Colonic mucosa (tissue), 4 donors: ENCODE results near the gene BARX1. TPM values are rescaled to one million over a fixed set of nuclear protein-coding genes. Genes with fewer than 3 reads are reported as not detected.

Experiments used
- DNase-seq: peaks from one replicate; pipeline ENCODE4 v3.0.0-alpha.2; 2020
- H3K27ac ChIP-seq: fragments of 200-600 bp; one replicate; pipeline ENCODE4 v1.8.0; 2021
- H3K27me3 ChIP-seq: fragments of 200-600 bp; one replicate; pipeline ENCODE4 v1.8.0; 2021
- H3K36me3 ChIP-seq: fragments of 200-600 bp; one replicate; pipeline ENCODE4 v1.8.0; 2021
- H3K4me1 ChIP-seq: fragments of 200-600 bp; one replicate; pipeline ENCODE4 v1.8.0; 2021; ENCODE audit warnings: mild to moderate bottlenecking
- H3K4me3 ChIP-seq: fragments of 200-600 bp; one replicate; pipeline ENCODE4 v1.8.0; 2021
- H3K9ac ChIP-seq, 2 donors: one replicate each; pipeline ENCODE4 v1.7.0; 2013; ENCODE audit warnings: control low read depth in 2 of 2, low read depth in 2 of 2, low read length in 2 of 2
- H3K9me3 ChIP-seq: fragments of 200-600 bp; one replicate; pipeline ENCODE4 v1.8.0; 2021
- intact Hi-C: fragments of 100-400 bp; cut with DNase I; formaldehyde crosslinking; loops from one replicate; pipeline ENCODE4 v1.14.1; 2022
- total RNA-seq, 2 donors: library from RNA; stranded (reverse); fragmentation: NEBNext Ultra II Directional in 1 of 2; extraction: Animal tissue kit (Norgen Biotek cat#: 25700) in 1 of 2; gene quantifications; one replicate each; pipeline ENCODE4 v1.2.1, GENCODE V29; 2021
- TF ChIP-seq, protein P1 (sequence below): fragments of 200-600 bp; IDR thresholded peaks from one replicate; pipeline ENCODE4 v1.8.0; 2022; ENCODE audit warnings: antibody characterized with exemption, mild to moderate bottlenecking
- donor health status: healthy.
- donor health status: DM: no; HTN: no; CAD: no.
- donor health status: DM: no; HTN: no; CAD: no.

BARX1 gene
- total RNA-seq, 2 donors from 2014 or later, result not detected

DNA sequence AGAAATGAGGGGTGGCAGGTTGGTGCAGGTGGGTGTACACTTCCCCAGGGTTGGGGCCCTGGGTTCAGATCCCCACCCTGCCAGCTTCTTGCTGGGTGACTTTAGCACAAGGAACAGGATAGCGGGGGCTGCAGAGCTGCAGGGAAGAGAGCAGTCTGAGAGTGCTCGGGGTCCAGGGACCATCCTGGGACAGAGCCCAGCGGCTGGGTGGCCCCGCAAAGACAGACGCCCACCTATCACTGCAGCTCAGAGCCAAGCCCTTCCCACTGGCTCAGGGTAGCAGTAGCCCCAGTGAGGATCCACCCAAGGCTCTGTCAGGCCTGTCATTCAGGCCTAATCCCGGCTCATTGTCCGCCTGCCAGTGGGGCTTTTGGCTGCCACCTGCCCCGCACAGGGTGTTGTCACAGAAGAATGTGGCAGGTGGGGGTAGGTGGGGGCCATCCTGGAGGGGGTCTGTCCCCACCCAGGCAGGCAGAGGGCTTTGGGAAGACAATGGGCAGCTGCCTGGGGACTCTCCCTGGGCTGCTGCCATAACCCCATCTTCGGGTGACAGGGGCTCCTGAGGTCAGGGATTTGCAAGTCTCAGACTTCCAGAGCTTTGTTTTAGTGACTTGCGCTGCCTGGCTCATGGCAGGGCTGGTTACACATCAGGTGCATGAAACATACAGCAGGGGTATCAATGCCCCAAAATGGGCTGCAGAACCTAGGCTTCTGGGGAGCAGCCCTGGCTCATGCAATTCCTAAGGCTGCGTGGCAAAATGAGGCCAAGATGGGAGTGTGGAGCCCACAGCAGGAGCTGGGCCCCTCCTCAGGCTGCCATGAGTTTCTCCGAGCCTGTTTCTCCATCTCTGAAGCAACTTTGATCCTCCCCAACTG, 52.1 kb downstream of the BARX1 start:
- Histone ChIP-seq H3K4me1 (no peaks in the 10 kb centered on the region), H3K36me3 (no peaks in the 10 kb centered on the region), H3K27ac (no peak overlapping the region), H3K9ac (no peak overlapping the region), H3K4me3 (no peak overlapping the region), H3K27me3 (no peaks in the 10 kb centered on the region), H3K9me3 (no peaks in the 10 kb centered on the region)
- intact Hi-C loops, result no loop called here
- DNase-seq, result no peak
- TF ChIP-seq, protein P1, sequence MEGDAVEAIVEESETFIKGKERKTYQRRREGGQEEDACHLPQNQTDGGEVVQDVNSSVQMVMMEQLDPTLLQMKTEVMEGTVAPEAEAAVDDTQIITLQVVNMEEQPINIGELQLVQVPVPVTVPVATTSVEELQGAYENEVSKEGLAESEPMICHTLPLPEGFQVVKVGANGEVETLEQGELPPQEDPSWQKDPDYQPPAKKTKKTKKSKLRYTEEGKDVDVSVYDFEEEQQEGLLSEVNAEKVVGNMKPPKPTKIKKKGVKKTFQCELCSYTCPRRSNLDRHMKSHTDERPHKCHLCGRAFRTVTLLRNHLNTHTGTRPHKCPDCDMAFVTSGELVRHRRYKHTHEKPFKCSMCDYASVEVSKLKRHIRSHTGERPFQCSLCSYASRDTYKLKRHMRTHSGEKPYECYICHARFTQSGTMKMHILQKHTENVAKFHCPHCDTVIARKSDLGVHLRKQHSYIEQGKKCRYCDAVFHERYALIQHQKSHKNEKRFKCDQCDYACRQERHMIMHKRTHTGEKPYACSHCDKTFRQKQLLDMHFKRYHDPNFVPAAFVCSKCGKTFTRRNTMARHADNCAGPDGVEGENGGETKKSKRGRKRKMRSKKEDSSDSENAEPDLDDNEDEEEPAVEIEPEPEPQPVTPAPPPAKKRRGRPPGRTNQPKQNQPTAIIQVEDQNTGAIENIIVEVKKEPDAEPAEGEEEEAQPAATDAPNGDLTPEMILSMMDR, result no peak

DNA sequence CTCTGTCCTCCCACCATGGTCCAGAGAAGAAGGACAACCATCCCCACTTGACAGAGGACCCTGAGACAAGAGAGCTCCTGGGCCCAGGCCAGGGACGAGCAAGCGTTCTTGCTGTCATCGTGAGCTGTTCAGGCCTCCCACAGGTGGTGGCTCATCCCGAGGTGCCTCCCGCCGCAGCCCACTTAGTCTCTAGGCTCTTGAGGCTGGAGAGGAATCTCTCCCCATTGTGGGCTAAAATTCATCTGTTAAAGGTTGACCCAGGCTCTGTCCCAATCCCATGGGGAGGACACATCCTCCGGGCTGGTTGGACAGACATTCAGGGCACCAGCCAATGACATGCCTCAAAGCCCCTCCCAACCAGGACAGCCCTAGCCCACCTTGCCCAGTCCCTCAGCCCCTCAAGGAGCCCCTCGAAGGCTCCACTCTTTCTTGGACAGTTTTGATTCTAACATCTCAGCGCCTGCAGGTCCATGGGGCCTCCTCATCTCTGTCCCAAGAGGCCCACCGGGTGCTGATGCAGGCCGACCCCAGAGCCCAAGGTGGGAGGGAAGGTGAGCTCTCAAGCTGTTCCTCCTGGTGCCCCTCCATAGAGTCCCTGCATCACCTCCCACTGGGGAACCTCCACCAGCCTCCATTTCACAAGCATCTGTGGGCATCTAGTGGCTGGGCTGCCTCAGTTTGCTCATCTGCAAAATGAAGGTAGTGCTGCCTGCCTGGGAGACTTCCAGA, 52.9 kb downstream of the BARX1 start:
- TF ChIP-seq, protein P1, result no peak
- H3K27me3 ChIP-seq, result no peaks in the 10 kb centered on the region
- DNase-seq, result no peak

More for the DNA sequence above, 52.9 kb downstream of the BARX1 start:
- H3K4me3 ChIP-seq, result no peak overlapping the region
- intact Hi-C loops, result no loop called here
- no peak overlapping the region for H3K9ac ChIP-seq
- no peak overlapping the region for H3K27ac ChIP-seq
- H3K36me3 ChIP-seq, result no peaks in the 10 kb centered on the region
- no peaks in the 10 kb centered on the region for H3K9me3 ChIP-seq
- no peaks in the 10 kb centered on the region for H3K4me1 ChIP-seq

Other genes with a start within 250 kb of the BARX1 start
- 1 to 10 TPM; 5.4 TPM for gene PTPDC1, start 129.1 kb upstream of the BARX1 start, total RNA-seq